ENCODE data around the gene ROGDI. TPM values are rescaled to one million over a fixed set of nuclear protein-coding genes. Genes with fewer than 3 reads are reported as not detected.
A peak's percentile ranks its signal among the peaks of the same experiment; 100 is the strongest.

Gene ROGDI
- polyA plus RNA-seq, 1 of the 3 experiments (the other 2 are of a cell fraction) = 33.6 TPM

- TF ChIP-seq PBX3 (IDR thresholded peaks at IDR 0.05) = no peak
- TF ChIP-seq RCOR1 (IDR thresholded peaks at IDR 0.05; ENCODE audit: low read length) = no peak
- TF ChIP-seq EZH2phosphoT487 (IDR thresholded peaks at IDR 0.05; ENCODE audit: borderline replicate concordance, low read depth) = no peak
- TF ChIP-seq FOXM1 (IDR thresholded peaks at IDR 0.05; ENCODE audit: low read depth) = no peak
- peak; percentile 53; the same call in 1 of the 2 replicates for TF ChIP-seq IRF3 (IDR thresholded peaks at IDR 0.05; ENCODE audit: low read depth, low read length)
- TF ChIP-seq MXI1 (IDR thresholded peaks at IDR 0.05; ENCODE audit: low read depth, low read length) = peak; percentile 68
- TF ChIP-seq TAF1 (IDR thresholded peaks at IDR 0.05; ENCODE audit: borderline replicate concordance, low read depth, low read length) = peak; percentile 92
- TF ChIP-seq CHD2 (IDR thresholded peaks at IDR 0.05; ENCODE audit: low read length, partially characterized antibody) = no peak
- no peak for TF ChIP-seq RXRA (IDR thresholded peaks at IDR 0.05; ENCODE audit: borderline replicate concordance, low read depth)
- no peak for TF ChIP-seq GABPA (IDR thresholded peaks at IDR 0.05; ENCODE audit: low read depth)
- TF ChIP-seq FOXJ3 (CRISPR knock-in tag; IDR thresholded peaks at IDR 0.05) = no peak
- TF ChIP-seq USF1 (IDR thresholded peaks at IDR 0.05; ENCODE audit: borderline replicate concordance, low read depth) = peak; percentile 100
- TF ChIP-seq NRF1 (IDR thresholded peaks at IDR 0.05; ENCODE audit: low read depth, low read length) = no peak; the same call in 1 of the 2 replicates
- TF ChIP-seq FOSL2 (IDR thresholded peaks at IDR 0.05; ENCODE audit: borderline replicate concordance, low read depth) = no peak
- TF ChIP-seq SMC3 (IDR thresholded peaks at IDR 0.05; ENCODE audit: low read depth, low read length) = no peak
- TF ChIP-seq JUND (IDR thresholded peaks at IDR 0.05) = no peak
- peak; percentile 78 for TF ChIP-seq POLR2AphosphoS5 (IDR thresholded peaks at IDR 0.05; ENCODE audit: low read depth, low read length)
- TF ChIP-seq CTCF (IDR thresholded peaks at IDR 0.05) = no peak
- TF ChIP-seq TEAD4 (IDR thresholded peaks at IDR 0.05; ENCODE audit: borderline replicate concordance, insufficient read depth) = no peak
Measured at GRCh38 chr16:4846901-4847773, 44.7 kb upstream of the ROGDI start, which contains the start of the genes GLYR1 and UBN1 (continued).
